ENCODE measurements around the gene DAPK2.
"Not testable (repeated sequence)": the region's sequence is repeated elsewhere in the genome, so short reads cannot be mapped to it uniquely, and the experiment has no call there.

Gene DAPK2

DNA sequence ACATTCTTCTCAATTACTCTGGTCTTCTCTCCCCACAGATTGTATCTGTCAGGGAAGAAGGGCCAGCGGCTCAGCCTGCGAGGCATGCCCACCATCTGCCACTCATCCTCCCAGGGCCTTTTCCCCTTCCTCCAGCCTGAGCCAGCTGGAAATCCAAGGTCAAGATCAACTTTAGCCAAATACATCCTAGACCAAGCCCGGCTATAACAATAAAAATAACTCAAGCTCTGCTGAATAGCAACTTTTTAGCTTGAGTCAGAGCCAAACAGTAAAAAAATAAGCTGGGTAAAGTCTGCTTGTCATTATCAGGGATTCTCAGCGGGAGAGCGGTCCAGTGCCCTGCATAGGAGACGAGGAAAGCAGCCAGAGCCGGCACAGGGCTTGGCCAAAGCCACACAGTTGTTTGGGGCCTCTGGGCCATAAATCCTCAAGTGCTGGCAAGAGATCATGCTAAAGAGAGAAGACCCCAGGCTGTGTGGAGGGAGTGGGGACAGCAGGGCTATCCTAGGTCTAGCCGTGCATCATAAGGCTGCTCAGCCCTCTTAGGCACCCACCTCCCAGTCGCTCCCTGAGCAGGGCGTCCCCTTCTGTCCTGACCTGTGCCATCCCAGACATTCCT is 136.4 kb downstream of the DAPK2 start:
- no peak for DNase-seq

DNA sequence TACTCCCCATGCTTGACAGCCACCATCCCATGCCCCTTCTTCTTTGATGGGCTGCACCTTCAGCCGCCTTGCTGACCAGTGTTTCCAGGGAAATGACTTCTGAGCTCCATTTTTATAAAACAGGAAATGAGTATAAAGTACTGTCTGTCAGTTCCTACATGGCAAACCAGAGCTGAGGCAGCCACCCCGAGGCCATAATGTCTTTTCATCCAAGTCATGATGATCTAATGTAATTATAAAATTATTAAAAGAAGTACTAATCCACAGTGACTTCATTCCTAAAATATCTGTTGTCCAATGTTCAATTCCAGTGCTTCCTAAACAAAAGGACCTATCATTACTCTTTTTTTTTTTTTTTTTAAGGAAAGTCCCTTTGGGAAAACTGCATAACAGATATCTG is 137.3 kb downstream of the DAPK2 start:
- DNase-seq: no peak

DNA sequence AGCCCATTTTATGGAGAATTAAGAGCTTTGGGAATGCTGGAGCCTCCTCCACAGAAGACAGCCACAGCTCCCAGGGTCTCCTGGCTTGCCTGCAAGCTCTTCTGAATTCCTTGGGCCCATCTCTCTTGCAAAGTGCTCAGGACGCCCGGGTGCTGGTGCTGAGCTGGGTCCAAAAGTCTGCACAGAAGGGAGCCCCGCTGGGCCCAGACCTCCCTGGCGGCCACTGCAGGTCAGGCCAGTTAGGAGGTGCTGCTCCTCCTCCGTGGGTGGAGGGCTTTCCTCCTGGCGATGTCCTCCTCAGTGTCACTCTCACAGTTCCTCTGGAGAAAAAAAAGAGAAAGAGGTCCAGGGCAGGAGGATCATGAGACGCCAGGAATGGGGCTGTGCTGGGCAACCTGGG is 138.0 kb downstream of the DAPK2 start:
- no peak for DNase-seq

DNA sequence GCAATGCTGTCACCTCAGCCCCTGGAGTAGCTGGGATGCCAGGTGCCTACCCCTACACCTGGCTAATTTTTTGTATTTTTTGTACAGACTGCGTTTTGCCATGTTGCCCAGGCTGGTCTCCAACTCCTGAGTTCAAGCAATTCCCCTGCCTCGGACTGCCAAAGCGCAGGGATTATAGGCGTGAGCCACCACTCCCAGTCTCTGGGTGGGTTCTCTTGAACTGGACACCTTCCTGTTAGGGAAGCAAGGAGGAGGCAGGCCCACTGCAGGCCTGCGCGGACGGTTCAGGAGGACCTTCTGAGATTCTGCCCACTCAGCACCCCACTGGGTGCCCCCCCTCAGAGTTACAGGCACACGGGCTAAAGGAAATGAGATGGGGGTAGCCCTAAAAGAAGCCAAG is 138.8 kb downstream of the DAPK2 start:
- no peak for DNase-seq

DNA sequence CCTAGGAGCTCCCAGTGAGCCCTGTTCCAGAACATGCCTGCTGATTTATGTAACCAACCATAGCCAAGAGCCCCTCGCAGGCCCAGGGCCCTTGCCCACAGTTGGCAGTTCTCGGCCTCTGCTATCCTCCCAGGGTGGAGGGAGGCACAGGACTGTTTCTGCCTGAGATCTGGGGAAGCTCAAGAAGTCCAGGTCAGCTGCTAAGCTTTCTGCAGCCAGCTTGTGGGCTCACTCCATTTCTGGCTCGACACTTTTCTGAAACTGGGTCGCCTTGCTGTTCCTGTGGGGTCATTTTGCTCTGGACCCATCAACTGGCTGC is 140.1 kb downstream of the DAPK2 start:
- DNase-seq: no peak

DNA sequence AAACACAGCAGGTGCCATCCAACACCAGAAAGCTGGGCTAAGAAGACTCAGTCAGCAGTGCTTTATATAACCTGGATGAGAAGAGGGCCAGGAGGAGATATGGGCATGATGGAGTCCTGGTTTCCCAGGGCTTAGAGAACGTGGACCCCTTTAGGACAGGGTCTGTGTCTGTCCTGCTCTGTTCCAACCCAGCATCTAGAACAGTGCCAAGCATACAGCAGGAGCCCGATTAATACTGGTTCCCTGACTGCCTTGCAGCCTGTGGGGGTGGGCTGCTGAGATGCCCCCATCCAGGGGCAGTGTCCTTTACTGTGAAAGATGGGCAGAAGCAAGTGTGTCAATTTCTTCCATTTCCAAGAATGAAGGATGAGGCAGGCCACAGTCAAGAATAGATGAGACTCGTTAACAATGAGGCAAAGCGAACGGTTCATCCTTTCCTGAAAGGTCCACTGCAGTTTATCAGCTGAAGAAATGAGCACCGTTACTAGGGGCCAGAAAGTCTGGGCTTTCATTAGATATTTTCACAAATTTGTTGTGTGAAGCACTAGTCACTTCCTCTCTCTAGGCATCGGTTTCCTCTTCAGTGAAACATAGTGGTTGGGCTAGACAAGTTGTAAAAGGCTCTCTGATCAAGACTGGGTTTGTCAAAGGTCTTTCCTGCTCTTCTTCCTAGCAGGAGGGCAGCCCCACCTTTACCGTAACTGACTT is 140.6 kb downstream of the DAPK2 start:
- no peak for DNase-seq

- no peak for DNase-seq
Observed at GRCh38 chr15:63905131-63905530, 141.2 kb downstream of the DAPK2 start.

DNA sequence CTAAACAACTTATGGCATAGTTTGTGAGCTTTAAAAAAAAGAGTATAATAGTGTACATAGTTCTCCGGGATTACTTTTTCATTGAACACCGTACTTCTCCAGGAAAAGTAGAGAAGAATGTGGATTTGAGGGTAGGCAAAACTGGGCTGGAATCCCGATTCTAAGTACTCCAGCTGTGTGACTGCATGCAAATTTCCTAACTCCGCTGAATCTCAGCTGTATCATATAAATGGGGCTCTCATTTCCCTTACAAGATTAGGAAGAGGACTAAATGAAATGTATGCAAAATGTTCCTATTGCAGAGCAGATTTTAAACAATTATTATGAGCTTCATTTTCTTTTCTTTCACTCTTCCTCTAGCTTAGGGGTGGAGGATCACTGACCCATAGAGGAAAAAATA is 142.2 kb downstream of the DAPK2 start:
- no peak for DNase-seq

DNA sequence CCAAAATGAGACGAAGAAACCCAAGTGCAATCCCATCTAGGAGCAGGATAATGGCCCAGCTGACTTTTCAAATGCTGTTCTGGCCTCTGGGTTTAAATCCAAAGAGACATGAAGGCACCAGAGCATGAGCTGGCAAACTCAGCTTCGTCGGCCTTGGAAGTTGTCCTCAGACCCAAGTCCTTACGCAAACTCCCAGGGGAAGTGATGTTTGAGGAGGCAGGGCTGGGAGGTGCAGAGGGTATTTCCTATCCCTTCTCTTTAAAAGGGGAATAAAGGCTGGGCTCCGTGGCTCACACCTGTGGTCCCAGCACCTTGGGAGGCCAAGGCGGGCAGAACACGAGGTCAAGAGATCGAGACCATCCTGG is 143.6 kb downstream of the DAPK2 start:
- no peak for DNase-seq

GRCh38 chr15:63901912-63902670 is 144.2 kb downstream of the DAPK2 start:
- DNase-seq: no peak

GRCh38 chr15:63900306-63900705 is 146.0 kb downstream of the DAPK2 start:
- no peak for DNase-seq

- not testable (repeated sequence) for DNase-seq
Observed at GRCh38 chr15:63899606-63900005, 146.7 kb downstream of the DAPK2 start.

DNA sequence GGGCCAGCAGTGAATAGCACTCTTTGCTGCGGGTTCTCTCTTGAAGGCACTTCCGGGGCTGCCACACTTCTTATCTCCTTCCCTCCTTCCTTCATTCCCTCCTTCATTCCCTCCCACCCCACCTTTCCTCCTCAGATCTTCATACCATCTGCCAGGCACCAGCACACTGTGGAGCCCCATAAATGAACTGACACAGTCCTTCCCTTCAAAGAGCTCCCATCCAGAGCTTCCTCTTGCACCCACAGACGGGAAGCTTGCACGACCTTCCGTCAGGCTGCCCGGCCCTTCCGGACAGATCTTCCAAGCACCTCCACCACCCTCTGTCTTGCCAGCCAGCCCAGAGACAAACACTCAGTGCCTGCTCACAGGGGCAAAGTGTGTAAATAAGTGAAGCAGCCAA is 147.1 kb downstream of the DAPK2 start:
- DNase-seq: peak; percentile 26

GRCh38 chr15:63896336-63897115 is 149.8 kb downstream of the DAPK2 start:
- peak; percentile 78 for DNase-seq

- no peak for DNase-seq
Observed at GRCh38 chr15:63895787-63896218, 150.5 kb downstream of the DAPK2 start.

DNA sequence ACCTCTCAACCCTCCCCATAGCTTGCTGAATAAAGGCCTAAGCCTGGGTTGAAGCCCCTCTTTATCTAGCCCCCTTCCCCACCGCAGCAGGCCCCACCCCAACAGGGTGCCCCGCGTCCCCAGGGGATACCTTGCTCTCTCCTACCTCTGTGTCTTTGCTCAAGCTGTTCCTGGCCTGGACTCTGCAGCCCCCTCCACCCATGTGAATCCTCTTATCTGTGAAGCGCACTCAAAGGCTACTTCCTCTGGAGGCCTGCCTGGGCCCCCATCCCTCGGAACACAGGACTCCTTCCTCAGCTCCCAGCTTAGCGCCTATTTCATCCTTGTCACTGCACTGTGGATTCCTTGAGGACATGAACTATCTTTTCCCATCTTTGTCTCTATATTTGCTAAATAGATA is 151.1 kb downstream of the DAPK2 start:
- peak; percentile 79 for DNase-seq

DNA sequence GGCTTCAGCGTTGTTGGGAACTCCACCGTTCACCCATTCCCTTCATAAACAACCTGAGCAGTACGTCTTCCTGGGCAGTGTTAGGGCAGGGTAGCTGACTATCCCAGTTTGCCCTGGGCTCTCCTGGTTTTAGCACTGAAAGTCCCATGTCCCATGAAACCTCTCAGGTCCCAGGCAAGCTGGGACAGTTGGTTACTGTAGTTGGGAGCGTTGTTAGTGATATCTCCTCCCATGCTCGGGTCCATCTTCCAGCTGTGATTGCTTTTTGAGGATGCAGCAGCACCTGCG is 151.7 kb downstream of the DAPK2 start:
- DNase-seq: no peak

- DNase-seq: no peak
Observed at GRCh38 chr15:63893866-63894661, 152.2 kb downstream of the DAPK2 start.

GRCh38 chr15:63892794-63893441 is 153.4 kb downstream of the DAPK2 start:
- DNase-seq: peak; percentile 78

DNA sequence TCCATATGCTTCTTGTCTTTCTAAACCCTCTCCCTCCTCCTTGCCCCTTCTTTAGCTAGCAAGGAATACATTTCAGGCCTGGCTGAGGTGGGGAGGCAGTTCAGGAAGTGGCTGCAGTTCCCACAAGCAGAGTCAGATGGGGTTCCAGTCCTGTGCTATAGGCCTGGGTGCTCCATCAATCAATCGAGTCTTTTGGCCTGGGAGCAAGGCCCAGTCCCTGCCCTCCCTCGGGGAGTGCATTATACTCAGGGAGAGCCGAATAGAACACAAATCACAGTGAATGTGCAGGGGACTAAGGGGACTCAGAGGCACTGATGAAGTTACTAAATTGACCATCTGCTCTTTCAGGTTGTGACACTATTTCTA is 154.5 kb downstream of the DAPK2 start:
- DNase-seq: no peak

GRCh38 chr15:63891079-63891767 is 155.1 kb downstream of the DAPK2 start:
- DNase-seq: peak; percentile 89

GRCh38 chr15:63890617-63891016 is 155.7 kb downstream of the DAPK2 start:
- DNase-seq: no peak
